HCT116 (cell line): ENCODE measurements around the gene FBXL4. TPM values are rescaled to one million over a fixed set of nuclear protein-coding genes. Genes with fewer than 3 reads are reported as not detected.

Source experiments
- ATAC-seq: fragments of 200-7000 bp; cut with Tn5 transposase; 2 replicates; pipeline ENCODE4 v1.9.1; 2020; ENCODE audit warnings: mild to moderate bottlenecking, moderate library complexity
- BruUV-seq: library from RNA; stranded (reverse); fragments of 400-500 nt; replicated peaks from 2 replicates; lab custom pipeline; 2021; lab: Mats Ljungman, UMichigan
- CTCF ChIA-PET: fragments of 300-600 bp; sonication (Branson Sonifier 250); formaldehyde crosslinking; loops from one replicate; lab custom pipeline; 2021; ENCODE audit warnings: antibody characterized with exemption; lab: Charles Lee
- POLR2A ChIA-PET: fragments of 300-600, 350-600 bp; sonication (Branson Sonifier 250); formaldehyde crosslinking; loops from one replicate; lab custom pipeline; 2021; ENCODE audit warnings: antibody characterized with exemption; lab: Charles Lee
- RAD21 ChIA-PET, 2 experiments: fragments of 300-600 bp; sonication (Branson Sonifier 250); formaldehyde crosslinking; loops; one replicate each; lab custom pipeline; 2023; ENCODE audit warnings: low total read pairs in 2 of 2; ENCODE audit not compliant: uncharacterized antibody in 2 of 2, unreplicated experiment in 2 of 2, low non-redundant PET in 1 of 2; lab: Charles Lee
- DNase-seq: peaks from one replicate; pipeline ENCODE4 v3.0.0-alpha.2; 2010; ENCODE audit warnings: low read depth, low spot score
- H2AFZ ChIP-seq: fragments of 200-600 bp; shearing (Covaris generic), sonication (generic); 2 replicates; pipeline ENCODE4 v1.6.1; 2017; ENCODE audit warnings: low read depth, mixed run types, mixed read lengths, antibody characterized with exemption, low read length; ENCODE audit not compliant: poor library complexity, severe bottlenecking
- H3K27ac ChIP-seq: 2 replicates; pipeline ENCODE4 v1.5.1; 2012; ENCODE audit warnings: low read depth, low read length
- H3K27me3 ChIP-seq: fragments of 200-600 bp; sonication (generic); 2 replicates; pipeline ENCODE4 v1.6.1; 2016; ENCODE audit warnings: mixed run types, low read length, mixed read lengths; ENCODE audit not compliant: insufficient read depth
- H3K36me3 ChIP-seq, 2 experiments: fragments of 200-500 bp in 1 of 2; fragments of 200-600 bp in 1 of 2; sonication (Bioruptor generic) in 1 of 2; sonication (generic) in 1 of 2; 2 replicates each; pipeline versions ENCODE4 v1.5.1 to v1.6.1; 2014 to 2016; ENCODE audit warnings: low read length in 2 of 2, inconsistent platforms in 1 of 2, mixed read lengths in 1 of 2, mixed run types in 1 of 2; ENCODE audit not compliant: insufficient read depth in 2 of 2, control insufficient read depth in 1 of 2
- H3K4me1 ChIP-seq, 2 experiments: fragments of 200-600 bp in 1 of 2; sonication (generic) in 1 of 2; 2 replicates each; pipeline versions ENCODE4 v1.5.1 to v1.6.1; 2012 to 2017; ENCODE audit warnings: low read length in 2 of 2, inconsistent platforms in 1 of 2, mild to moderate bottlenecking in 1 of 2, mixed read lengths in 1 of 2, mixed run types in 1 of 2, moderate library complexity in 1 of 2; ENCODE audit not compliant: insufficient read depth in 2 of 2, control insufficient read depth in 1 of 2
- H3K4me2 ChIP-seq: fragments of 200-600 bp; sonication (generic); 2 replicates; pipeline ENCODE4 v1.6.1; 2017; ENCODE audit warnings: mixed run types, low read length, mixed read lengths
- H3K4me3 ChIP-seq, 2 experiments: fragments of 200-600 bp in 1 of 2; sonication (generic) in 1 of 2; replicated peaks in 1 of 2; 2 replicates each; pipeline ENCODE4 v1.5.1; 2011 to 2016; ENCODE audit warnings: low read length in 2 of 2, control low read depth in 1 of 2, low read depth in 1 of 2, mild to moderate bottlenecking in 1 of 2, mixed read lengths in 1 of 2, mixed run types in 1 of 2
- H3K79me2 ChIP-seq: fragments of 200-600 bp; sonication (generic); 2 replicates; pipeline ENCODE4 v1.6.1; 2017; ENCODE audit warnings: mild to moderate bottlenecking, mixed run types, low read length, moderate library complexity, mixed read lengths; ENCODE audit not compliant: insufficient read depth
- H3K9ac ChIP-seq: fragments of 200-600 bp; sonication (generic); 2 replicates; pipeline ENCODE4 v1.6.1; 2016; ENCODE audit warnings: low read length, mixed read lengths
- H3K9me2 ChIP-seq: fragments of 200-600 bp; sonication (generic), shearing (Covaris generic); 2 replicates; pipeline ENCODE4 v1.6.1; 2017; ENCODE audit warnings: mixed run types, mild to moderate bottlenecking, moderate library complexity; ENCODE audit not compliant: insufficient read depth
- H3K9me3 ChIP-seq, 2 experiments: fragments of 200-500 bp in 1 of 2; fragments of 200-600 bp in 1 of 2; sonication (Bioruptor generic) in 1 of 2; sonication (generic) in 1 of 2; 2 replicates each; pipeline ENCODE4 v1.6.1; 2014 to 2017; ENCODE audit warnings: low read length in 2 of 2, mixed read lengths in 2 of 2, inconsistent platforms in 1 of 2, low read depth in 1 of 2, mild to moderate bottlenecking in 1 of 2, mixed run types in 1 of 2, moderate library complexity in 1 of 2; ENCODE audit not compliant: control insufficient read depth in 1 of 2, insufficient read depth in 1 of 2
- H4K20me1 ChIP-seq: fragments of 200-600 bp; sonication (generic), shearing (Covaris generic); 2 replicates; pipeline ENCODE4 v1.6.1; 2017; ENCODE audit warnings: mixed run types, mild to moderate bottlenecking, moderate library complexity; ENCODE audit not compliant: insufficient read depth
- CEBPB ChIP-seq: IDR thresholded peaks from 2 replicates; pipeline ENCODE4 v1.6.1; 2012; ENCODE audit warnings: low read depth
- EZH2 ChIP-seq: fragments of 200-600 bp; sonication (generic); IDR thresholded peaks from 2 replicates; pipeline ENCODE4 v1.6.1; 2017; ENCODE audit warnings: antibody characterized with exemption, mixed run types
- TCF7L2 ChIP-seq: IDR thresholded peaks from 2 replicates; pipeline ENCODE4 v1.7.0; 2011; ENCODE audit warnings: borderline replicate concordance, inconsistent platforms; ENCODE audit not compliant: insufficient read depth, insufficient read length; ENCODE audit errors: extremely low read depth
- ZBTB33 ChIP-seq: IDR thresholded peaks from 2 replicates; pipeline ENCODE4 v1.6.1; 2011; ENCODE audit warnings: mild to moderate bottlenecking, low read length, moderate library complexity; ENCODE audit not compliant: insufficient replicate concordance; ENCODE audit errors: extremely low read depth
- intact Hi-C: fragments of 100-400 bp; cut with micrococcal nuclease; formaldehyde crosslinking; loops from 2 replicates; pipeline ENCODE4 v1.10.0; 2022
- total RNA-seq: library from RNA; stranded (reverse); gene quantifications from one replicate; pipeline ENCODE4 v1.2.1, GENCODE V29; 2021; ENCODE audit not compliant: unreplicated experiment
- TF ChIP-seq, protein P1 (sequence below): IDR thresholded peaks from 2 replicates; pipeline ENCODE4 v1.6.1; 2012; ENCODE audit warnings: low read depth
- TF ChIP-seq, protein P2 (sequence below), 3 experiments: fragments of 200-600 bp in 1 of 3; sonication (generic) in 1 of 3; IDR thresholded peaks in 2 of 3; conservative IDR thresholded peaks in 1 of 3; 2 replicates each; pipeline ENCODE4 v1.5.1; 2012 to 2017; ENCODE audit warnings: low read depth in 2 of 3, low read length in 2 of 3, antibody characterized with exemption in 1 of 3, borderline replicate concordance in 1 of 3, control low read depth in 1 of 3, mild to moderate bottlenecking in 1 of 3, mixed read lengths in 1 of 3, mixed run types in 1 of 3, moderate library complexity in 1 of 3; ENCODE audit not compliant: insufficient read depth in 1 of 3

The FBXL4 gene
- total RNA-seq, 1 experiment from 2014 or later: 15.7 TPM

DNA sequence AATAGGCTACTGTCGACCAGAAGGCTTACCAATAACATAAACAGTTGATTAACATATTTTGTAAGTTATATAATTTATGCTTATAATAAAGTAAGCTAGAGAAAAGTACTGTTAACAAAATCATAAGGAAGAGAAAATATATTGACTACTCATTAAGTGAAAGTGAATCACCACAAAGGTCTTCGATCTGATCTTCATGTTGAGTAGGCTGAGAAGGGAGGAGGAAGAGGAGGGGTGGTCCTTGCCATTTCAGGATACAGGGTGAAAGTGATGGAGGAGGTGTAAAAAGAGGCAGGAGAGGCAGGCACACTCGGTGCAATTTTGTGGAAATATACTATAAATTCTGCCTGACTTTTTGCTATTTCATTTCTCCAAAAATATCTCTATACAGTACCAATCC is 10.4 kb downstream of the FBXL4 start:
- no peaks in the 10 kb centered on the region for H4K20me1 ChIP-seq
- intact Hi-C loops: no loop called here
- no peak overlapping the region for H3K9ac ChIP-seq
- no peaks in the 10 kb centered on the region for H3K36me3 ChIP-seq
- ChIA-PET POLR2A (no interaction called here), CTCF (no interaction called here), RAD21 (no interaction called here)
- peaks cover 0 to 3% of the 10 kb centered on the region in 2 experiments; a peak in 2 of 4 replicates for H3K9me3 ChIP-seq
- BruUV-seq: no TSS peak
- H3K27ac ChIP-seq: no peak overlapping the region
- TF ChIP-seq, protein P1, sequence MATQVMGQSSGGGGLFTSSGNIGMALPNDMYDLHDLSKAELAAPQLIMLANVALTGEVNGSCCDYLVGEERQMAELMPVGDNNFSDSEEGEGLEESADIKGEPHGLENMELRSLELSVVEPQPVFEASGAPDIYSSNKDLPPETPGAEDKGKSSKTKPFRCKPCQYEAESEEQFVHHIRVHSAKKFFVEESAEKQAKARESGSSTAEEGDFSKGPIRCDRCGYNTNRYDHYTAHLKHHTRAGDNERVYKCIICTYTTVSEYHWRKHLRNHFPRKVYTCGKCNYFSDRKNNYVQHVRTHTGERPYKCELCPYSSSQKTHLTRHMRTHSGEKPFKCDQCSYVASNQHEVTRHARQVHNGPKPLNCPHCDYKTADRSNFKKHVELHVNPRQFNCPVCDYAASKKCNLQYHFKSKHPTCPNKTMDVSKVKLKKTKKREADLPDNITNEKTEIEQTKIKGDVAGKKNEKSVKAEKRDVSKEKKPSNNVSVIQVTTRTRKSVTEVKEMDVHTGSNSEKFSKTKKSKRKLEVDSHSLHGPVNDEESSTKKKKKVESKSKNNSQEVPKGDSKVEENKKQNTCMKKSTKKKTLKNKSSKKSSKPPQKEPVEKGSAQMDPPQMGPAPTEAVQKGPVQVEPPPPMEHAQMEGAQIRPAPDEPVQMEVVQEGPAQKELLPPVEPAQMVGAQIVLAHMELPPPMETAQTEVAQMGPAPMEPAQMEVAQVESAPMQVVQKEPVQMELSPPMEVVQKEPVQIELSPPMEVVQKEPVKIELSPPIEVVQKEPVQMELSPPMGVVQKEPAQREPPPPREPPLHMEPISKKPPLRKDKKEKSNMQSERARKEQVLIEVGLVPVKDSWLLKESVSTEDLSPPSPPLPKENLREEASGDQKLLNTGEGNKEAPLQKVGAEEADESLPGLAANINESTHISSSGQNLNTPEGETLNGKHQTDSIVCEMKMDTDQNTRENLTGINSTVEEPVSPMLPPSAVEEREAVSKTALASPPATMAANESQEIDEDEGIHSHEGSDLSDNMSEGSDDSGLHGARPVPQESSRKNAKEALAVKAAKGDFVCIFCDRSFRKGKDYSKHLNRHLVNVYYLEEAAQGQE: no peak
- TF ChIP-seq EZH2 (no peak), CEBPB (no peak), ZBTB33 (no peak), TCF7L2 (no peak)
- TF ChIP-seq, protein P2, sequence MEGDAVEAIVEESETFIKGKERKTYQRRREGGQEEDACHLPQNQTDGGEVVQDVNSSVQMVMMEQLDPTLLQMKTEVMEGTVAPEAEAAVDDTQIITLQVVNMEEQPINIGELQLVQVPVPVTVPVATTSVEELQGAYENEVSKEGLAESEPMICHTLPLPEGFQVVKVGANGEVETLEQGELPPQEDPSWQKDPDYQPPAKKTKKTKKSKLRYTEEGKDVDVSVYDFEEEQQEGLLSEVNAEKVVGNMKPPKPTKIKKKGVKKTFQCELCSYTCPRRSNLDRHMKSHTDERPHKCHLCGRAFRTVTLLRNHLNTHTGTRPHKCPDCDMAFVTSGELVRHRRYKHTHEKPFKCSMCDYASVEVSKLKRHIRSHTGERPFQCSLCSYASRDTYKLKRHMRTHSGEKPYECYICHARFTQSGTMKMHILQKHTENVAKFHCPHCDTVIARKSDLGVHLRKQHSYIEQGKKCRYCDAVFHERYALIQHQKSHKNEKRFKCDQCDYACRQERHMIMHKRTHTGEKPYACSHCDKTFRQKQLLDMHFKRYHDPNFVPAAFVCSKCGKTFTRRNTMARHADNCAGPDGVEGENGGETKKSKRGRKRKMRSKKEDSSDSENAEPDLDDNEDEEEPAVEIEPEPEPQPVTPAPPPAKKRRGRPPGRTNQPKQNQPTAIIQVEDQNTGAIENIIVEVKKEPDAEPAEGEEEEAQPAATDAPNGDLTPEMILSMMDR (IDR thresholded peaks at IDR 0.05 in 2 of 3, conservative IDR thresholded peaks at IDR 0.05 in 1 of 3; ENCODE audit: borderline replicate concordance in 1 of 3, insufficient read depth in 1 of 3, low read depth in 2 of 3, low read length in 2 of 3): no peak
- peaks cover 68% of the 10 kb centered on the region for H3K79me2 ChIP-seq
- H3K4me1 ChIP-seq: no peaks in the 10 kb centered on the region
- no peaks in the 10 kb centered on the region for H3K9me2 ChIP-seq
- no peak overlapping the region for H3K4me3 ChIP-seq
- ATAC-seq (no peak), DNase-seq (no peak)
- no peak overlapping the region for H3K4me2 ChIP-seq
- no peaks in the 10 kb centered on the region for H3K27me3 ChIP-seq
- no peak overlapping the region for H2AFZ ChIP-seq
